Tibial nerve (tissue), 4 donors: ENCODE measurements around the gene WDR75. TPM values are rescaled to one million over a fixed set of nuclear protein-coding genes. Genes with fewer than 3 reads are reported as not detected.

Source experiments
- DNase-seq, 2 donors: peaks; one replicate each; pipeline ENCODE4 v3.0.0-alpha.2; 2019; ENCODE audit warnings: low spot score in 2 of 2
- H3K27ac ChIP-seq, 4 donors: fragments of 200-600 bp; sonication (generic) in 3 of 4; one replicate each; pipeline ENCODE4 v1.5.1; 2017 to 2019; ENCODE audit warnings: mild to moderate bottlenecking in 1 of 4
- H3K27me3 ChIP-seq, 2 donors: fragments of 200-600 bp; sonication (generic) in 1 of 2; one replicate each; pipeline versions ENCODE4 v1.5.1 to v1.6.0; 2017 to 2019
- H3K36me3 ChIP-seq, 3 donors: fragments of 200-600 bp; sonication (generic); one replicate each; pipeline ENCODE4 v1.5.1; 2018 to 2019
- H3K4me1 ChIP-seq, 4 donors: fragments of 200-600 bp; sonication (generic) in 3 of 4; one replicate each; pipeline ENCODE4 v1.5.1; 2017 to 2019
- H3K4me3 ChIP-seq, 4 donors: fragments of 200-600 bp; sonication (generic) in 3 of 4; one replicate each; pipeline ENCODE4 v1.5.1; 2017 to 2019; ENCODE audit warnings: mild to moderate bottlenecking in 1 of 4, moderate library complexity in 1 of 4
- H3K9me3 ChIP-seq, 4 donors: fragments of 200-600 bp; sonication (generic) in 3 of 4; one replicate each; pipeline ENCODE4 v1.5.1; 2017 to 2019
- EP300 ChIP-seq, 2 donors: sonication (generic); formaldehyde crosslinking; IDR thresholded peaks; one replicate each; pipeline ENCODE4 v1.6.1; 2017; ENCODE audit warnings: antibody characterized with exemption in 2 of 2, mild to moderate bottlenecking in 1 of 2
- POLR2A ChIP-seq, 2 donors: fragments of 450-650 bp; IDR thresholded peaks; one replicate each; pipeline ENCODE4 v1.6.1; 2017; ENCODE audit warnings: antibody characterized with exemption in 2 of 2, mild to moderate bottlenecking in 2 of 2, moderate library complexity in 2 of 2
- WGBS, 2 donors: methylation state at CpG; one replicate each; pipeline ENCODE4 v1.1.5; 2018; 5-methylcytosine and 5-hydroxymethylcytosine counted together
- total RNA-seq, 4 donors: library from RNA; depleted of rRNA; stranded (reverse); fragments of >200 nt; gene quantifications; one replicate each; pipeline ENCODE4 v1.1.0, GENCODE V29; 2016
- TF ChIP-seq, protein P1 (sequence below), 5 experiments: fragments of 200-600 bp in 3 of 5; fragments of 450-650 bp in 2 of 5; sonication (generic) in 3 of 5; IDR thresholded peaks; one replicate each; pipeline ENCODE4 v1.5.1; 2016 to 2019; ENCODE audit warnings: antibody characterized with exemption in 5 of 5, mild to moderate bottlenecking in 3 of 5, moderate library complexity in 2 of 5

The WDR75 gene
- total RNA-seq, 4 donors from 2014 or later, result 24.1 to 46.0 (median 37.5) TPM

DNA sequence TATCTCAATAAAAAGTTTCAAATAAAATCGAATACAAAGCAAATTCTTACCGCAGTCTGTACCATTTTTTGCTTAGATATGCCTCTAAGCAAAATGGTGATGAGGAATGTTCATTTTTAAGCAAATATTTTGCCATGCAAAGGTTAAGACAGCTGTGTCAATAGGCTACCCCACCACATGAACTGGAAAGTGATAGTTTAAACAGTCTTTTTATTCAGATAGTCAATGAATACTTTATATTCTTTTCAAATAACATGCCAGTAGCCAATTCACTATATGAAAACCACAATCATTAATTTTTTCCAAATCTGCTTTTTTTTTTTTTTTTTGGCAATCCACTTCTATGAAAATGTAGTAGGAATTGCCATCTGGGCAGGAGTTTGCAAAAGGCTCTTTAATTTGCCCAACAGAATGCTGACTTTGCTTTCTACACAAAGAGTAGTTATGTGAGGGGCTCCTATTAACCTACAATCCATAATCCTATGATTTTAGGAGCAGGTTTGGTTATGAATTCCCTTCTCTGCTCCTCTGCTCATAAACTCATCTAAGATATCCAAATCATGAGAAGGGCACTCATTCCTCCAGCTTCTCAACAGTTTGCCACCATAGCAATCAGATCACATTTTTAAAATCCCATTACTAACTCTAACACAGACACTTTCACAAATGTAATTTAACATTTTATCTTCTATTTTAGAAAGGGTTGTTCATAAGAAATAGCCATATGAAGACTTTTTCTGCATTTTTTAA is 70.1 kb downstream of the WDR75 start:
- DNase-seq, result no peak
- H3K27me3 ChIP-seq, result no peaks in the 10 kb centered on the region
- no peak for TF ChIP-seq POLR2A (IDR thresholded peaks at IDR 0.05)
- TF ChIP-seq, protein P1, sequence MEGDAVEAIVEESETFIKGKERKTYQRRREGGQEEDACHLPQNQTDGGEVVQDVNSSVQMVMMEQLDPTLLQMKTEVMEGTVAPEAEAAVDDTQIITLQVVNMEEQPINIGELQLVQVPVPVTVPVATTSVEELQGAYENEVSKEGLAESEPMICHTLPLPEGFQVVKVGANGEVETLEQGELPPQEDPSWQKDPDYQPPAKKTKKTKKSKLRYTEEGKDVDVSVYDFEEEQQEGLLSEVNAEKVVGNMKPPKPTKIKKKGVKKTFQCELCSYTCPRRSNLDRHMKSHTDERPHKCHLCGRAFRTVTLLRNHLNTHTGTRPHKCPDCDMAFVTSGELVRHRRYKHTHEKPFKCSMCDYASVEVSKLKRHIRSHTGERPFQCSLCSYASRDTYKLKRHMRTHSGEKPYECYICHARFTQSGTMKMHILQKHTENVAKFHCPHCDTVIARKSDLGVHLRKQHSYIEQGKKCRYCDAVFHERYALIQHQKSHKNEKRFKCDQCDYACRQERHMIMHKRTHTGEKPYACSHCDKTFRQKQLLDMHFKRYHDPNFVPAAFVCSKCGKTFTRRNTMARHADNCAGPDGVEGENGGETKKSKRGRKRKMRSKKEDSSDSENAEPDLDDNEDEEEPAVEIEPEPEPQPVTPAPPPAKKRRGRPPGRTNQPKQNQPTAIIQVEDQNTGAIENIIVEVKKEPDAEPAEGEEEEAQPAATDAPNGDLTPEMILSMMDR (IDR thresholded peaks at IDR 0.05), result no peak
- TF ChIP-seq EP300 (IDR thresholded peaks at IDR 0.05), result no peak
- no peak overlapping the region for H3K27ac ChIP-seq
- H3K9me3 ChIP-seq, result peaks cover 0 to 9% (median 0%) of the 10 kb centered on the region in 4 donors
- H3K36me3 ChIP-seq, result no peaks in the 10 kb centered on the region
- WGBS, 2 donors, result 68 to 69% methylated on average over 2 of the region's 2 CpGs
- peaks cover 0 to 20% (median 0%) of the 10 kb centered on the region in 4 donors for H3K4me1 ChIP-seq
- no peak overlapping the region for H3K4me3 ChIP-seq

DNA sequence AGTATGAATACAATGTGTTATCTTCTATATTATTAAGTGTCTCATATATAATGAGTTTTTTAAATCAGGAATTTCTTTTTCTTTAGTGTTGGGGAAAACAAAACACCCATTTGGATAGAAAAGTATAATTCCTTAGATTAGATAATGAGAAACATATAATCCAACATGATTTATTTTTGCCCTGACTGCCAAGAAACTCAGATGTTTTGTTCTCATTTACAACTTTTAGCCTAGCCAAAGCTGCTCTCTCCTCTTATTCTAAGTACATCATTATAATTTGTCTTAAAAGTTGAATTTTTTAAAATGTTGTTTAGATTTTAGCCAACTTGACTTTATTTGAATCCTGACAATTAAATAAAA is 70.7 kb downstream of the WDR75 start:
- Histone ChIP-seq H3K4me1 (peaks cover 0 to 20% (median 0%) of the 10 kb centered on the region in 4 donors), H3K27me3 (no peaks in the 10 kb centered on the region), H3K4me3 (no peak overlapping the region), H3K9me3 (peaks cover 0 to 9% (median 0%) of the 10 kb centered on the region in 4 donors), H3K36me3 (no peaks in the 10 kb centered on the region), H3K27ac (no peak overlapping the region)
- no peak for DNase-seq
- TF ChIP-seq EP300 (IDR thresholded peaks at IDR 0.05) (no peak), POLR2A (IDR thresholded peaks at IDR 0.05) (no peak)
- TF ChIP-seq, protein P1 (IDR thresholded peaks at IDR 0.05), result no peak

DNA sequence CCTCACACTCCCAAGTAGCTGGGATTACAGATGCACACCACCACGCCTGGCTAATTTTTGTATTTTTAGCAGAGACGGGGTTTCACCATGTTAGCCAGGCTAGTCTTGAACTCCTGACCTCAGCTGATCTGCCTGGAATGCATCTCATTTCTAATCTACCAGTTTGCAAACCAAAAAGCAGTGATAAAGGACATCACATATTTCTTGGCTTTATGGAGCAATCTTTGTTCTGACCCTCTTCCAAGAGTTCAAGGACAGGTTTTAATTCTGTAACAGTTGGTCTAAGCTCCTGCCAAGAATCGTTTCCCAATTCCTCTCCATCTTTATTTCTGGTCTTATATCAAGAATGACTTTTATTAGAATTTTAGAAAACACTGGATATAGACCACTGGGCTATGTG is 71.6 kb downstream of the WDR75 start:
- peaks cover 0 to 9% (median 0%) of the 10 kb centered on the region in 4 donors for H3K9me3 ChIP-seq
- no peak for TF ChIP-seq POLR2A (IDR thresholded peaks at IDR 0.05)
- peak in 1 of 2 donors; percentile 46 for TF ChIP-seq EP300 (IDR thresholded peaks at IDR 0.05)
- TF ChIP-seq, protein P1 (IDR thresholded peaks at IDR 0.05), result no peak
- DNase-seq, result no peak
- H3K27me3 ChIP-seq, result no peaks in the 10 kb centered on the region
- no peak overlapping the region for H3K4me3 ChIP-seq
- WGBS, 2 donors, result 58 to 70% methylated on average over 3 of the region's 3 CpGs
- H3K4me1 ChIP-seq, result peaks cover 0 to 20% (median 0%) of the 10 kb centered on the region in 4 donors
- peak overlapping the region in 1 of 4 donors; percentile 2 for H3K27ac ChIP-seq
- no peaks in the 10 kb centered on the region for H3K36me3 ChIP-seq

DNA sequence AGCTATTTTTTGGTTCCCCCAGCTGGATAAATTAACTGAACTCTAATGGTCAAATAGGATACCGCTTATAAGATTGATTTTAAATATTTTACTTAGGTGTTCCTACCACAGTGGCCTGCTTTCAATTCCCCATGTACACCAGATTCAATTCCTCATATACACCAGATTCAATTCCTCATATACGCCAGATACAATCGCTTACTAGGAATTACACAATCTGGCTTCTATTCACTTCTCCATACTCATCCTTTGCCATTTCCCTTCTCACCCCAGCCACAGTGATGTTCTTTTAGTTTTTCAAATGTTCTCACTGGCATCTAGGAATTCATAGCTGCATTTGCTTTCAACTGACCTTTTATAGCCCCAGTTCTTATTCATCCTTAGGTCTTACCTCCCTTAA is 72.8 kb downstream of the WDR75 start:
- Histone ChIP-seq H3K4me3 (no peak overlapping the region), H3K27me3 (no peaks in the 10 kb centered on the region), H3K36me3 (no peaks in the 10 kb centered on the region), H3K4me1 (peaks cover 0 to 20% (median 0%) of the 10 kb centered on the region in 4 donors), H3K9me3 (peaks cover 0 to 9% (median 0%) of the 10 kb centered on the region in 4 donors), H3K27ac (no peak overlapping the region)
- TF ChIP-seq EP300 (IDR thresholded peaks at IDR 0.05), result peak in 1 of 2 donors; percentile 55
- TF ChIP-seq POLR2A (IDR thresholded peaks at IDR 0.05), result no peak
- TF ChIP-seq, protein P1 (IDR thresholded peaks at IDR 0.05), result no peak
- no peak for DNase-seq
- 84 to 93% methylated on average over 3 of the region's 3 CpGs for WGBS, 2 donors

DNA sequence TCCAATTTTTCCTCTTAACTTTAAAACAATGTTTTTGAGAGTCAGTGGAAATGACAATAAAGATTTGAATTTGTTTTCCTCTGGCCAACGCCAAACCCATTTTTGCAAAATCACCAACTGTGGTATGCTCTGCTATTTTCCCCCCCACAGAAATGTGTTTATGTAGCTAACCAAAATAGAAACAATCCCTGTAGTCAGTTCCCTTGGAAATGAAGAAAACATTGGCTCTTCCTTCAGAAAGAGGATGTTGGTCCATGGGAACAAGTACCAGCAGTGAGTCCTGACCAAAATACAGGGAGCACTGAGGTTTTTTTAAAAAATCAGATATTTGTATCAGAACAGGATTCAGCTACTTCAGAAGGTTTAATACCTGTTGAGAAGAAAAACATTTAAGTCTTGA is 74.0 kb downstream of the WDR75 start:
- TF ChIP-seq EP300 (IDR thresholded peaks at IDR 0.05), result no peak
- no peak for TF ChIP-seq POLR2A (IDR thresholded peaks at IDR 0.05)
- TF ChIP-seq, protein P1 (IDR thresholded peaks at IDR 0.05), result no peak
- H3K9me3 ChIP-seq, result no peaks in the 10 kb centered on the region
- H3K27ac ChIP-seq, result no peak overlapping the region
- DNase-seq, result no peak
- H3K36me3 ChIP-seq, result no peaks in the 10 kb centered on the region
- no peaks in the 10 kb centered on the region for H3K27me3 ChIP-seq
- WGBS, 2 donors, result 46 to 56% methylated on average over 1 of the region's 1 CpG
- H3K4me1 ChIP-seq, result peaks cover 0 to 20% (median 0%) of the 10 kb centered on the region in 4 donors
- no peak overlapping the region for H3K4me3 ChIP-seq
